Right lobe of liver (tissue), 6 donors: Measurements from ENCODE around the gene CERK. TPM values are rescaled to one million over a fixed set of nuclear protein-coding genes. Genes with fewer than 3 reads are reported as not detected.
A peak's percentile ranks its signal among the peaks of the same experiment; 100 is the strongest.

ENCODE experiments used
- ATAC-seq, 4 donors: fragments of 200-7000 bp; cut with Tn5 transposase; one replicate each; pipeline ENCODE4 v1.9.1; 2020; ENCODE audit warnings: mild to moderate bottlenecking in 4 of 4, moderate library complexity in 4 of 4
- DNase-seq, 3 donors: peaks; one replicate each; pipeline ENCODE4 v3.0.0-alpha.2; 2020
- H3K27ac ChIP-seq, 3 donors: fragments of 200-600 bp; one replicate each; pipeline ENCODE4 v1.8.0; 2022
- H3K27me3 ChIP-seq, 2 donors: fragments of 200-600 bp; one replicate each; pipeline ENCODE4 v1.8.0; 2022
- H3K36me3 ChIP-seq, 4 donors: fragments of 200-600 bp; sonication (generic) in 1 of 4; one replicate each; pipeline versions ENCODE4 v1.5.1 to v1.8.0; 2017 to 2022; ENCODE audit warnings: control low read depth in 1 of 4
- H3K4me1 ChIP-seq, 4 donors: fragments of 200-600 bp; sonication (generic) in 1 of 4; one replicate each; pipeline versions ENCODE4 v1.5.1 to v1.8.0; 2017 to 2022; ENCODE audit warnings: control low read depth in 1 of 4
- H3K4me3 ChIP-seq, 3 donors: fragments of 200-600 bp; one replicate each; pipeline ENCODE4 v1.8.0; 2022
- H3K9me3 ChIP-seq, 4 donors: fragments of 200-600 bp; sonication (generic) in 1 of 4; one replicate each; pipeline versions ENCODE4 v1.5.1 to v1.8.0; 2017 to 2022; ENCODE audit warnings: control low read depth in 1 of 4
- POLR2A ChIP-seq: fragments of 450-650 bp; IDR thresholded peaks from one replicate; pipeline ENCODE4 v1.6.1; 2017; ENCODE audit warnings: antibody characterized with exemption, mild to moderate bottlenecking
- WGBS: methylation state at CpG from one replicate; pipeline ENCODE4 v1.1.6; 2018; ENCODE audit warnings: low coverage, low lambda C conversion rate; ENCODE audit not compliant: insufficient coverage; ENCODE audit errors: missing lambda C conversion rate; 5-methylcytosine and 5-hydroxymethylcytosine counted together
- intact Hi-C, 2 donors: fragments of 100-400 bp; cut with DNase I; formaldehyde crosslinking; loops; one replicate each; pipeline versions ENCODE4 v1.11.2 to v1.14.1; 2022
- total RNA-seq, 6 experiments: library from RNA; depleted of rRNA in 2 of 6; stranded (reverse); fragments of >200 nt in 2 of 6; fragmentation: NEBNext Ultra II Directional in 3 of 6; extraction: Animal tissue kit (Norgen Biotek cat#: 25700) in 3 of 6; gene quantifications; one replicate each; pipeline versions ENCODE4 v1.1.0 to v1.2.4, GENCODE V29; 2016 to 2023
- TF ChIP-seq, protein P1 (sequence below), 4 donors: fragments of 200-600 bp in 3 of 4; fragments of 450-650 bp in 1 of 4; IDR thresholded peaks; one replicate each; pipeline versions ENCODE4 v1.5.1 to v1.8.0; 2016 to 2022; ENCODE audit warnings: antibody characterized with exemption in 4 of 4, mild to moderate bottlenecking in 2 of 4
- donor health status: DM: no; HTN: yes; CAD: no.
- donor health status: DM: no; HTN: no; CAD: no.
- donor health status: DM: no; HTN: no; CAD: no.
- donor health status: DM: no; HTN: yes; CAD: no.
- donor health status: DM: no; HTN: yes; CAD: no.

Gene CERK
- total RNA-seq, 6 experiments from 2014 or later: 9.6 to 27.5 (median 18.5) TPM

DNA sequence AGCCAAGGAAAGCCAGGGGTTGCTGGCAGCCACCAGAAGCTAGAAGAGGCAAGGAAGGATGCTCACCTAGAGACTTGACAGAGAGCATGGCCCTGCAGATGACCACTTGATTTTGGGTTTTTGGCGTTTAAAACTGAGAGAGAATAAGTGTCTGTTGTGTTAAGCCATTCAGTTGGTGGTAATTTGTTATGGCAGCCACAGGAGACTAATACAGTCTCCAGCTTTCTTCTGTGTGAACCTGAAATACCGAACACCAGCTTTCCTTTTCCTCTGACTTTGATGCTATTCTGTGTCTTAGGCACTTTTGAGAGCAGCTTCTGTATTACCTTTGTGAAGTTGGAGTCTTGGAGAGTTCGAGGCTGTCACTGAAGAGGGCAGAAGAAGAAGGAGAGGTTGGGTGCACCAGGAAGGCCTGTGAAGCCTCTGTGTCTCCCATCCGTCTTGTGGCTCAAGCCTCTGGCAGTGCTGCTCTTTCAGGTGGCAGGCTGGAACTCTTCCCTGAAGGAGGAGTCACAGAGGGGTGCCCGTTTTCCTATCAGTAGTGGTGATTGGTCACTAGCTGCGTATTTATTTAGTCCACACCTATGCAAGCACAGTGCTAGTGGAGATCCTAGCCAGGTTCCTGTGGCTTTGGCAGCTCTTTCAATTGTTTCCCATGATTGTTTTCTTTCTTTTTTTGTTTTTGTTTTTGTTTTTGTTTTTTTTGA lies 26.9 kb upstream of the CERK start:
- H3K4me1 ChIP-seq: peaks cover 0 to 16% (median 7%) of the 10 kb centered on the region in 4 donors

DNA sequence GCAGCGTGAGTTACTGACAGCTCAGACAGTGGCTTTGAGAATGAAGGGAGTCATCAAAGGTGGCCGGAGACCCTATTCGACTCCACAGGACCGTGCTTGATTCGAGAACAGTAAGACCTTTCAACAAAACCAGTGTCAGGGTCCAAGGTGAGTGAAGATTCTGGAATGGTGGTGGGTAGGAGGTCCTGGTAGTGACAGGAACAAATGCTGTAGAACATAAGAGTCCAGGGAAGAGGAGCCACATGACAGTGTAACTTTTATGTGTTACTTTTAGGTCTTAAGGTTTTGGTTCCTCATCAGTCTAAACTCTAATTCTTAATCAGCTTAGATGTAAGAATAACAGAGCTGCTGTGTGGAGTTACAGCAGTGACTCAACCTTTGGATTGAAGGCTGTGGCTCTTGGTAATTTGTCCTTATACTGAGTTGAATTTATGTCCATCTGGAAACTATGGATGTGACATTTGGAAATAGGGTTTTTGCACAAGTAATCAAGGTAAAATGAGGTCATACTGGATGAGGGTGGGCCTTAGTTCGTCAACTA lies 26.2 kb upstream of the CERK start:
- Histone ChIP-seq H3K9me3 (no peaks in the 10 kb centered on the region), H3K4me3 (no peak overlapping the region), H3K4me1 (peaks cover 0 to 23% (median 12%) of the 10 kb centered on the region in 4 donors), H3K27ac (peak overlapping the region in 1 of 3 donors; percentile 7), H3K27me3 (no peaks in the 10 kb centered on the region), H3K36me3 (no peaks in the 10 kb centered on the region)
- no peak for DNase-seq
- 85% methylated on average over 6 of the region's 6 CpGs for WGBS
- no peak for TF ChIP-seq POLR2A
- TF ChIP-seq, protein P1, sequence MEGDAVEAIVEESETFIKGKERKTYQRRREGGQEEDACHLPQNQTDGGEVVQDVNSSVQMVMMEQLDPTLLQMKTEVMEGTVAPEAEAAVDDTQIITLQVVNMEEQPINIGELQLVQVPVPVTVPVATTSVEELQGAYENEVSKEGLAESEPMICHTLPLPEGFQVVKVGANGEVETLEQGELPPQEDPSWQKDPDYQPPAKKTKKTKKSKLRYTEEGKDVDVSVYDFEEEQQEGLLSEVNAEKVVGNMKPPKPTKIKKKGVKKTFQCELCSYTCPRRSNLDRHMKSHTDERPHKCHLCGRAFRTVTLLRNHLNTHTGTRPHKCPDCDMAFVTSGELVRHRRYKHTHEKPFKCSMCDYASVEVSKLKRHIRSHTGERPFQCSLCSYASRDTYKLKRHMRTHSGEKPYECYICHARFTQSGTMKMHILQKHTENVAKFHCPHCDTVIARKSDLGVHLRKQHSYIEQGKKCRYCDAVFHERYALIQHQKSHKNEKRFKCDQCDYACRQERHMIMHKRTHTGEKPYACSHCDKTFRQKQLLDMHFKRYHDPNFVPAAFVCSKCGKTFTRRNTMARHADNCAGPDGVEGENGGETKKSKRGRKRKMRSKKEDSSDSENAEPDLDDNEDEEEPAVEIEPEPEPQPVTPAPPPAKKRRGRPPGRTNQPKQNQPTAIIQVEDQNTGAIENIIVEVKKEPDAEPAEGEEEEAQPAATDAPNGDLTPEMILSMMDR (IDR thresholded peaks at IDR 0.05): no peak
- intact Hi-C loops: no loop called here
- ATAC-seq: no peak

More for the DNA sequence above, 26.9 kb upstream of the CERK start:
- TF ChIP-seq, protein P1 (IDR thresholded peaks at IDR 0.05): no peak
- no peak for TF ChIP-seq POLR2A
- no peak overlapping the region for H3K4me3 ChIP-seq
- no peak for DNase-seq
- no peaks in the 10 kb centered on the region for H3K36me3 ChIP-seq
- H3K9me3 ChIP-seq: no peaks in the 10 kb centered on the region
- intact Hi-C loops: no loop called here
- no peak overlapping the region for H3K27ac ChIP-seq
- no peaks in the 10 kb centered on the region for H3K27me3 ChIP-seq
- 74% methylated on average over 5 of the region's 6 CpGs for WGBS
- ATAC-seq: peak in 2 of 4 donors; percentile 22 to 36

DNA sequence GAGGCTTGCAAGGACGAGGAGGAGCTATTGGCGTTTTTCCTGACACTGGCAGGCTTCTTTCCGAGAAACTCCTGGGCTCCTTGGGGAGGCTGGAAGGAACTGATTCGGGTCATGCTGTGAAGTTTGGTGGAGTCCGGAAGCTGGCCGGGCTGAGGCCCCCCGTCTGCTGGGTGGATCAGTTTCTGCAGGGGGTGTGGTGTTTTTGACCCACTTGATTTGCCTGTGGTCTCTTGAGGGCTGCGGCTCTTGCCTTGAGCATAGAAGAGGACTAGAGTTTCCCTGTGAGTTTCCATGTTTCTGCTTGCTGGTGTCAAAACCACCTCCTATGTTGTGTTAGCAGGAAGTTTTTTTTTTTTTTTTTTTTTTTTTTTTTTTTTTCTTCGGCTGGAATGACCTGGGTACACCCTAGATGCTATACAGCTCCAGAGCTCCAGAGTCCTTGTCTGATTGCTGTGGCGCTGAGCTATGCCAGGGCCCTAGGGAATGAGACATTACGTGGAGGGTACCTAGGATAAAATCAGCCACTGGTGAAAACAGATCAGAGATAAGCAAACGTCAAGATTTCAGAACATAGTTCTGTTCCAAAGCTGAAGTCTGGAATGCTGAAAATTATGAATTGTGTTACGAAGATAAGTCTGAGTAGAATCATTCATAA lies 25.1 kb upstream of the CERK start:
- intact Hi-C loops: no loop called here
- Histone ChIP-seq H3K27ac (peak overlapping the region; percentile 85 to 98 (median 90)), H3K9me3 (no peaks in the 10 kb centered on the region), H3K4me1 (peaks cover 0 to 33% (median 17%) of the 10 kb centered on the region in 4 donors), H3K27me3 (no peaks in the 10 kb centered on the region), H3K4me3 (peak overlapping the region; percentile 80 to 96 (median 84)), H3K36me3 (no peaks in the 10 kb centered on the region)
- no peak for TF ChIP-seq POLR2A
- TF ChIP-seq, protein P1 (IDR thresholded peaks at IDR 0.05): no peak
- ATAC-seq (peak; percentile 1 to 8 (median 7)), DNase-seq (no peak)
- 15% methylated on average over 10 of the region's 13 CpGs for WGBS

DNA sequence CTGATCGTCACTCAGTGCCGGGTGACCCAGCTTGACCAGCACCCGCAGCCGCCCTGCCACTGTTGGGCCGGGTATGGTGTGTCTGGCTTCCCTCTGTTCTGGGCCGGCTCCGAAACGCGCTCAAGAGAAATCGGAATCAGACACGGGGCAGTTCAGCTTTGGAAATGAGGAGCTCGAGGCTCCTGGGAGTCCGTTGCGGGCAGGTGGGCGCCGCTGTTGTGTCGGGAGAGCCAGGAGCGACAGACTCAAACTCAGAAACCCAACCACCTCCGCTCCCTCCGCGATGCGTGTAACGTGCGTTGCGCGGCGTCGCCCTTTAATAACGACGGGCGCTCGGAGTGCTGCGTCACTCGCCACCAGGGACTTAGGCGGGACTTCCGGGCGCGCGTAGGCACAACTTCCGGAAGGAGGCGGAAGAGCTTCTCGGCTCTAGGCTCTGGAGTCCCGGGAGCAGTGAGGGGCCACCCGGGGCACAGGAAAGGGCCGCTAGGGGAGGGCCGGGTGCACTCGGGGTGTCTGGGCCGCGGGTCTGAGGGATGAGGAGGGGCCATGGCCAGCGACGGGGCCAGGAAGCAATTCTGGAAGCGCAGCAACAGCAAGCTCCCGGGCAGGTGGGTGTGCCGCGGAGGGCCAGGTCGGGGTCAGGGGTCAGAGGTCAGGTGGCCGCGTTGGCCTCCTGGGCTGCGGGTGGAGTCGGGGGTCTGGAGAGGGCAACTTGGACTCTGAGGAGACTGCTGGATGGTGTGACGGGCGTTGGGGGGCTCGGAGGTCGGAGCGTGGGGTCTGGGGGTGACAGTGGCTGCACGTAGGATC lies 24.4 kb upstream of the CERK start, which contains the start of gene TBC1D22A:
TBC1D22A (plus strand) TSS at position 413 of the 813 bp plus-strand sequence; CDS start at position 550, 137 bp downstream.
- Histone ChIP-seq H3K36me3 (no peaks in the 10 kb centered on the region), H3K4me3 (peak within 1 kb of the TSS; percentile 80 to 96 (median 84)), H3K4me1 (peaks cover 0 to 41% (median 20%) of the 10 kb centered on the region in 4 donors), H3K9me3 (no peaks in the 10 kb centered on the region), H3K27me3 (no peaks in the 10 kb centered on the region), H3K27ac (peak within 1 kb of the TSS; percentile 85 to 98 (median 90))
- peak; percentile 95 to 96 (median 95) for DNase-seq
- intact Hi-C loops: no loop called here
- 4% methylated on average over 16 of the region's 66 CpGs for WGBS
- ATAC-seq: peak; percentile 87 to 91 (median 90)
- TF ChIP-seq, protein P1 (IDR thresholded peaks at IDR 0.05): peak in 1 of 4 donors; percentile 30
- TF ChIP-seq POLR2A: peak; percentile 98
